NCI-H345 (cell line): ENCODE results near the gene FKBP9.
A peak's percentile ranks its signal among the peaks of the same experiment; 100 is the strongest.
"Not testable (repeated sequence)": the region's sequence is repeated elsewhere in the genome, so short reads cannot be mapped to it uniquely, and the experiment has no call there.

Experiments used
- DNase-seq: peaks from one replicate; lab custom pipeline; 2025; lab: John Stamatoyannopoulos, UW

Gene FKBP9

DNA sequence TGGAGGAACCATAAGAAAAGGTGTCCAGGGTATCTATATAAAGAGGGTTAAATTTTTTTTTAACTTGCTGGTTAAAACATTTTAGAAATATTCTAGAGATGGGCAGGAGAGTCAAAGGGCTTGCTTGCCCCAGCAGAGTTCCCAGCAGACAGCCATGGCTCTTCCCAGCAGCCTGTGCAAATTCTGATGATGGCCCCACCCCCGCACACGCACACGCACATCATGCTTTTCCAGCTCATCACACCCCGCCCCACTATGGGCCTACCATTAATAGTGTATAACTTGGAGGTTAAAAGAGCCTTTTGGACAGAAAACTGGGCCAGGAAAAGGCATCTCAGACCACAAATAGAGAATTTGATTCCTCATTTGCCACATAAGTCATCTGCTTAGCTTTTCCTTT lies 48.5 kb downstream of the FKBP9 start:
- not testable (repeated sequence) for DNase-seq

DNA sequence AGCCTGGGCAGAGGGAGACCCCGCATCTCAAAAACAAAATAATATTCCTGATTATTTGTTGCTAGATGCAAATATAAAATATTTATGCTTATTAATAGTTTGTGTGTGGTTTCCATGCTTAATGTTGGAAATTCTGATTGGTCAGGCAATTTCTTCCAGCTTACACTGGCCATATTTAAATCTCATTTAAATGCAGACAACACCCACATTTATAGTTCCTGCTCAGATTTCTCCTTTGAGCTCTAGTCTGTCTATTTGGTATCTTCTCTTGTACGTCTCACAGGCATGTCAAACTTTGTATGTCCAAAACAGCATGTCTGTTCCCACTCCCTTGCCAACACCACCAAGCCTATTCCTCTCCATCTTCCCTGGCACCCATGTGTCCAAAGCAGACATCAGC lies 52.5 kb downstream of the FKBP9 start:
- no peak for DNase-seq

DNA sequence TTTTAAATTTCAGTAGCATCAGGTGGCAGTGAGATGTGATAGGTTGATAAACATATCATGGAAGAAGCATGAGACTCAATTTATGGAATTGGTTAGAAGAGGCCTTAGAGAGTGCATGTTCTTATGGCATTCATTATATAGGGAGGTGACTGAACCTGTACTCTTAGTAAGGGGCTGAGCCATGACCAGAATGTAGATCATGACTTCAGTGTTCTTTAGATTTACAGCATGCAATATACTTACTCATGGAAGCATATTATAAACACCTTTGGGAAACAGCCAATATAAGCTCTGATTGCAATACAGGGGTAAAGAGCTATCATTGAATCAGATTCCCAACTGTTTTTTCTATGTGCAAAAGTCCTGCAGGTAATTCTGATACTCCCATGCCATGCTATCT lies 55.1 kb downstream of the FKBP9 start:
- no peak for DNase-seq

DNA sequence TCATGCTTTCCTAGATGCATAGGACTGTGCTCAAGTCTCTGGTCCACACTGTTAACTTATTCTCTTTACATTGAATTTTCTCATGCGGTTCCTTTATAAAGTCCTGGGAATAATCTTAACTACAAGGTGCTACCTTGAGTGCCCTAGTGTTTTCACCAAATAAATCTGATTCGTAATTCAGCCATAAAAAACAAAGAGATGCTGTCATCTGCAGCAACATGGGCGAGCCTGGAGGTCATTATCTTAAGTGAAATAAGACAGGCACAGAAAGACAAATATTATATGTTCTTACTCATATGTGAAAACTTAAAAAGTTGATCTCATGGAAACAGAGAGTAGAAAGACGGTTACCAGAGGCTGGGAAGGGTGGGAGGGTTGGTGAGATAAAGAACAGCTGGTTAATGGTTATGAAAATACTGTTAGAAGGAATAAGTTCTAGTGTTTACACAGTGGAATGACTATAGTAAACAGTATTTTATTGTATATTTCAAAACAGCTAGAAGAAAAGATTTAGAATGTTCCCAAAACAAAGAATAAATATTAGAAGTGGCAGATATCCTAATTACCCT lies 67.0 kb downstream of the FKBP9 start:
- DNase-seq: no peak

DNA sequence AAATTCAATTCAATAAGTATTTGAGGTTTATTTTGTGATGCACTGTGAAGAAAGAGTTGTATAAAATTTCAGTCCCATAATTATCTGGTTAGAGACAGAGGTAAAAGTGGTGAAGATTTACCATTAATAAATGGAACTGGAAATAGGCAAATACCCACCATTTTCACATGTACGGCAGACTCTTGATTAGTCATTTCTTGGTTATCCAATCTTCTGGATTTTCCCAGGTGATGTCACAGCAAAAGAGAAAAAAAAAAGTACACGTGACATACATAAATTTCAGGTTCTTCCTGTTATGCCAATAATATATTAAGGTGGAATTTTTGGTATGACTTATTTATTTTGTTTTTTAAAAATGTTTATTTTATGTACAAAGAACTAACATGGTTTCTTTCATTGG lies 78.5 kb downstream of the FKBP9 start:
- DNase-seq: no peak

DNA sequence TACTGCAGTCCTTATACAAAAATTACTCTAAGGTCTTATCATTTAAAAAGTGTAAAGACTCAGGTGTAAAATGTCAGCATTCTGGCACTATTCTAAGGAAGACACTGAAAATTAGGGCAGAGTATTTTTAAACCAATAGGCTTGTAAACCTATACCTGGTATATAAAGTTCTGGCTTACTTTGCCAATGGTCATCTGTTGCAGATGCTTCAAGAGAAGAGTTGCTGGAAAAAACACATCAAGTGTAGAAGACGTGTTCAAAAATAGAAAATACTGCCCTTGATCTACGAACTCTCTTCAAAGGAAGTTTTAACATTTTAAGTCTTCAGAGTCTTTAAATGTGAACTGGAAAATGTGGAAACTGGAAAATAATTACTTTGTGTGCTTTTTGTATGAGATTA lies 81.4 kb downstream of the FKBP9 start:
- DNase-seq: no peak

DNA sequence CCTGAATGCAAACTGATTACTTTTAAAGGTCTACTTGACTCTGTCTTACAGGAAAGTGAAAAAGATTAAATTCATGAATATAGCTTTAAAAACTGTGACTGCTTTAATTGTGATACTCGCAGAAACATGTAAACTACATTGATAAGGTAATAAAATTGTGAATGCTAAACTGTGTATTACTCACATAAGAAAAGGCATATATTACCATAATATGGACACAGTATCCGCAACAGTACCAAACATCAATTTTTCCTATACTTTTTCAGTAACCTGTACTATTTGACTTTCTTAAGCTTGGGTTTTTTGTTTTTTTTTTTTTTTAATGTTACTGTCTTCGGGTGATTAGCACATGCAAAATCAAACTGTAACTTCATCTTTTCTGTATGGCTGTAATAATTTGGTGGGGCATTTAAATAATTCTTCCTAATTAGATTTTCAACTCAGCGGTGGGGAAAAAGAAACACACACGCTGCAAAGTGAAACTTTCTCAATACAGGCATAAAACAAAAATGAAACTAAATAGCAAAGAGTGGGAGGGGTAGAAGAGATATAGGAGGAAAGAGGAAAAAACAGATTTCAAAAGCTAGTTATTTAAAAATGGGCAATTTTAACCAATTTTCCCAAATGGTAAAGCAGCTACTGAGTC lies 82.1 kb downstream of the FKBP9 start:
- DNase-seq: no peak

DNA sequence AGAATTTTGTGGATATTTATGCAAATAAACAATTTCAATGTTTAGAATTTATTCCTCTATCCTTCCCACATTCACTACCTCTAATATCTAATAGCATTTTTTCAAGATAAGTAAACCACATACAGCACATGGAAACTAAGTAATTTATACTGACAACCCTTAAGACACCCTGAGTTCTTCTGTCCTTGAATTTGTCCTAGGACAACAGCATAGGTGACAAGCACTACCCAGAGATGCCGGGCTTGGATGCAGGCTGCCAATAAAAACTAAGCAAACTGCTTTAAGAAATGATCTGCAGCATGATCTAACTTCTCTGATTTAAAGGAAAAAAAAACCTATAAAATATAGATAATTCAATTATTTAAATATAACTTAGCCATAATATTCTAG lies 82.7 kb downstream of the FKBP9 start:
- no peak for DNase-seq

DNA sequence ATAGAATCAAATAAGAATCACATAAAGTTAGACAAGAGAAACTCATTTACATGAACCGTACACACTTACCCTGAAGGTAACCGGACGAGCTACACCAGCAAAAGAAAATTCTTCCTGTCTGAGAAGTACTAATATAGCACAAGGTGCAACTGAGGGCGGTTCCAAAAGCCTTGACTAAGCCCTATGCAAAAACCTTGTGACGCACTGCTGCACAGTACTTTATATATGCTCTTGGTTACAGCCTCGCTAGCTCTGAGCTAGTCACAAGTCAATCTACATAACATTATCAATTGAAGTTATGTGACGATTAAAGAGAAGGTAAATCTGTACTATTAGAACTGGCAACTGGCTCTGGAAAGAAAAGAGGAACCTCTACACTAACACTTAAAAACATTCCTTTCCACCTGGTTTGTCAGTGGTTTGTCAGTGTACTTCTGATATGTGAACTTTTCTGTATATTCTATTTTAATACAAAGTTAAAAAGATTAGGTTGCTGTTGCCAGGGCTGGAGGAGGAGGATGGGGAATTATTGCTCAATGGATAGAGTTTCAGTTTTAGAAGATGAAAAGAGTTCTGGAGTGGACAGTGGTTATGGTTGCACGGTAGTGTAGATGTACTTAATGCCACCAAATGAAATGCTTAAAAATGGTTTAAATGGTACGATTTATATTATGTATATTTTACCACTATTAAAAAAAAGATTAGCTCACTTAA lies 83.7 kb downstream of the FKBP9 start:
- no peak for DNase-seq

DNA sequence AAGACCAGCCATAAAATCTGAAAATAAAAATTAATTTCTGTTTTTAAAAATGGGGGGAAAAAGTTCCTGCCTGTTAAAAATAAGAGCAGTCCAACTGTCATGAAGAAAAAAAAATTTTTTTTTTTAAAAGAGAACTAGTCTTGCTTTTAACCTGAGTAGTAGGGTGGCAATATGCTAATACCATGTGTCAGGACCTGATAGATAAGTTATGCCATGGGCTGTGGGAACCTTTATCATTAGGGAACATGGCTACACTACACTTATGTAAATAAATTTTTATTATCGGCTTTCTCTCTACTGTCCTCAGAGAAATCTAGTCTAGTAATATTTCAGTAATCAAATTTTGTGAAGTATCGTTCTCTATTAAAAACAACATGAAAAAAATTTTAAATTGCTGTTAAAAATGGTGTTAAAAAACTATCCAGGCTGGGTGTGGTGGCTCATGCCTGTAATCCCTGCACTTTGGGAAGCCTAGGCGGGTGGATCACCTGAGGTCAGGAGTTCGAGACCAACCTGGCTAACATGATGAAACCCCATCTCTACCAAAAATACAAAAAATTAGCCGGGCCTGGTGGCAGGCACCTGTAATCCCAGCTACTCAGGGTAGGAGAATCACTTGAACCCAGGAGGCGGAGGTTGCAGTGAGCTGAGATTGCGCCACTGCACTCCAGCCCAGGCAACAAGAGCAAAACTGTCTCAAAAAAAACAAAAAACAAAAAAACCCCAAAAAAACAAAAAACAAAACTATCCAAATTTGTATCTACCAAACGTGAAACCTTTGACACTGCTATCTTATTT lies 84.6 kb downstream of the FKBP9 start:
- DNase-seq: no peak

DNA sequence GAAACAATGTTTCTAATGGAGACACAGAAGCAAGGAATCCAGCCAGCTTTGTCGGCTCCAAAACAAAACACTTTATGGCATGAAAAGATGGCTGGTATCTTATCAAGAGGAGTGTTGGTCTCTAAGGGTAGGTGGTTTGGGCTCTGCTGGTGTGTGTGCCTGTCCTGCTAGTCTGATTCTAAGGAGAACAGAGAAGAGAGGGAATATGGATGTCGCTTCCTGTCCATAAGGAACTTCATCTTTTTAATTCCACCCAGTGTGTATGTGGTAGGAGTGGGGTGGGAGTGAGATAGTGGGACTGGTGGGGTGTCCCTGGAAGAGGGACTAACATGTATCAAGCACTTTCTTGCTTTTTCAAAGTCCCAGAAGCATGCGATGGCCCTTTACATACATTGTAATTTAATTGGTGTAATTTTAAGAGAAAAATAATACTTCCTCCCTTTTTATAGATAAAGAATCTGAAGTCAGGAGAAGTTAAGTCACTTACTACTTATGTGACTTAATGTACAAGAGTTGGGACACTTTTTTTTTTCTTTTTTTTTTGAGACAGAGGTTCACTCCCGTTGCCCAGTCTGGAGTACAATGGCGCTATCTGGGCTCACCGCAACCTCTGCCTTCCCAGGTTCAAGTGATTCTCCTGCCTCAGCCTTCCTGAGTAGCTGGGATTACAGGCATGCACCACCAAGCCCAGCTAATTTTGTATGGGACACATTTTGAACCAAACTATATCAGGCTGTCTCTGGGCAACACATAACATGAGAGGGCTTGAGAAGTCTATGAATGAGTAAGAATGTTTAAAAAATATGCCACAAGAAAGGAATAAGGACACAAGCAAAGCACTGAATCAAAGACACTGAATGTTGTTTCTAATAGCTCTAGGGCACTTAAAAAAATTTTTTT lies 86.5 kb downstream of the FKBP9 start:
- DNase-seq: no peak

DNA sequence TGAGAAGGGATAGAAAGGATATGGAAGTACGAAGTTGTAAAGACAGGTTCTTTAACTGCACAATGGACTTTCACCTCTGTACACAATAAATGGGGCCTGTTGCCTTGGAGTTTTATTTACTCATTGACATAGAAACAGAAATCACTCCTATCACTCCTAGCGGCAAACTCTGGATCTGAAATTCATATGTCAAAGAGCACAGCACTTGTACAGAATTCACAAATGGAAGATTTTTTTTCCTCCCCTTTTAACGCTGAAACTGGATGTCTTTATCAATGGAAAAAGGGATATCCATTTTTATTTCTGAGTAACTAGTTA lies 87.1 kb downstream of the FKBP9 start:
- no peak for DNase-seq

DNA sequence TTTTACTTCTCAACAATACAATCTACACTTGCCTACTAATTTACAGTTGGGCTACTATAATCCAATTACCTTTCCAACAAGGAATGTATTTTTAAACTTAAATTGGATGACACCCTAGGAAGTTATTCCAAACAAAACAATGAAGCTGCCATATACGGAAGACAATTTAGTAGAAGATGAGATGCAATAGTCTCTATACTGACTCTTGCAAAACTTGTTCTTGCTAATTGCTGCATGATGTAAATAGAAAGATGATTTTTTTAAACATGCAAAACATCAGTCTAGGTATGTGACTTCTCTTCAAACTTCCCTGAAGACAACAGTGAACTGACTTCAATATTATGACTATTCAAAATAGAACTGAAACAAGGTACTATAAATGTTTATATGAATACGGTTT lies 87.7 kb downstream of the FKBP9 start:
- DNase-seq: no peak

DNA sequence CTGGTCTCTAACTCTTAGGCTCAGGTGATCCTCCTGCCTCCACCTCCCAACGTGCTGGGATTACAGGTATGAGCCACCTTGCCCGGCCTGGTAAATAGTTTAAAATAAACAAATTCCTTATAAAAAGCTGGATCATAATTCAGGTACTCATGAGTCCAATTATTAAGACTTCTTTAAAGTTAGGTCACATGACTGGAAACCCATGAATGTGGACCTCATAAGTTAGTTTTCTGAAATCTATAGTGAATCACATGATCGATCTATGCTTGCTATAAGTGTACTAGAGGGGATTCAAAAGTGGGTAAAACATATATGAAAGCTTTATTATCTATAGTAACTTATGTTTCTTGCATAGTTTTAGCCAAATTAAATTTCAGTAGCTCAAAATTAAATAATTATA lies 91.0 kb downstream of the FKBP9 start:
- no peak for DNase-seq

DNA sequence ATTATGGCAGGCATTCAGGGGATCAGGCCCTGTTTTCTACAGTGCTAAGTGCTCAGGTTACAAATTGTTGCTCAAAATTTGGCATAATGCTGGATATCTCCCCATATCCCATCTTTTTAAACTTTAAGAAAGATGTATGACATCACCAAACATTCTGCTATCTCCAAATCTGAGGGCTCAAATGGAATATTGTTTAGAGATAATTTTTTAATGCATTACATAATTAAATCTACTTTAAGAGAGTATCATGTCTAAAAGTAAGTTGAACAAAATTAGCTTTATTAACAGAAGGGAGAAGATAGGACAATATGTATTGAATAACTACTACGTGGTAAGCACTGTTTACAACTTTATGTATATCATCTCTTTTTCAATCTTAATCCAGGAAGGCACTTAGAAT lies 91.5 kb downstream of the FKBP9 start:
- DNase-seq: no peak

DNA sequence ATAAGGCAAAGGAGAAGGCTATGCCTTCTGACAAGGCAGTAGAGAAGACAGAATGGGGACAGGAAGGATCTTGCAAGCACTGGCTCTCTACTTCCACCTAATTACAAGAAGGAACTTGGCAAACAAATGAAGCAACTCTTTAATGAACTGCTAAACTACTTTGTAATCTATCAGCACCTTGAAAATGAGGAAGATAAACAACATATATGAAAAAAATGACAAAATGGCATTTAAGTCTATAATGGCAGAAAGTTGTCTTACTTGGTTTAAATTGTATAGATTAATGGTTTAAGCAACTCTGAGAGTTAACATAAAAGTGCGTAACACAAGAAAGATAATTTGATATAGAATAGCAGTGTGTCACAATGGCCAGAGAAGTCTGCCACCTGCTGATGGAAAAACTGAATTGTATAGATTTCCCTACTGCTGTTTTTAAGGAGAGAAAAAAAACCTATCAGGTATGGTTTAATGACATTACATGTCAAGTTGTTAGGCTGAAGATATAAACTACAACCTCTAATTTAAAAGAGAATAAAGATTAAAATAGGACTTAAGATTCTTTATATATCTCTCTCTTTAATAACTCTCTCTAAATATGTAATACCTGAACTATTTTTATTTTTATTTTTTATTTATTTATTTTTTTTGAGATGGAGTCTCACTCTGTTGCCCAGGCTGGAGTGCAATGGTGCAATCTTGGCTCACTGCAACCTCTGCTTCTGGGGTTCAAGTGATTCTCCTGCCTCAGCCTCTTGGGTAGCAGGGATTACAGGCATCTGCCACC lies 93.5 kb downstream of the FKBP9 start:
- peak; percentile 18 for DNase-seq

DNA sequence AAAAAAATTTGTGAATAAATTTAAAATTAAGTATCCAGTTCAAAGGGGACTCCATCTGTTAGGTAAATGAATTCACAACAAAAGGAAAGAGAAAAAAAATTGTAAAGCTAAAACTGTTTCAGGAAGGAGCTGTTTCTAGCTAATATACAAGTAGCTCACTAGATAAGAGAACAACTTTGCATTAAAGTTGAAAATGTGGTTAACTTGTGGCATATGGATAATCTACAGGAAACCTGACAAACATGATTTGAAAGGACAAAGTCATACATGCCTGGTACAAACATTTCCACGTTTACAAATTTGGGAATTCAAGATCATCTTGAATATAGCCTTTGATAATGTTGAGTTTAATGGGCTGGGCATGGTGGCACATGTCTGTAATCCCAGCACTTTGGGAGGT lies 96.5 kb downstream of the FKBP9 start:
- DNase-seq: no peak

DNA sequence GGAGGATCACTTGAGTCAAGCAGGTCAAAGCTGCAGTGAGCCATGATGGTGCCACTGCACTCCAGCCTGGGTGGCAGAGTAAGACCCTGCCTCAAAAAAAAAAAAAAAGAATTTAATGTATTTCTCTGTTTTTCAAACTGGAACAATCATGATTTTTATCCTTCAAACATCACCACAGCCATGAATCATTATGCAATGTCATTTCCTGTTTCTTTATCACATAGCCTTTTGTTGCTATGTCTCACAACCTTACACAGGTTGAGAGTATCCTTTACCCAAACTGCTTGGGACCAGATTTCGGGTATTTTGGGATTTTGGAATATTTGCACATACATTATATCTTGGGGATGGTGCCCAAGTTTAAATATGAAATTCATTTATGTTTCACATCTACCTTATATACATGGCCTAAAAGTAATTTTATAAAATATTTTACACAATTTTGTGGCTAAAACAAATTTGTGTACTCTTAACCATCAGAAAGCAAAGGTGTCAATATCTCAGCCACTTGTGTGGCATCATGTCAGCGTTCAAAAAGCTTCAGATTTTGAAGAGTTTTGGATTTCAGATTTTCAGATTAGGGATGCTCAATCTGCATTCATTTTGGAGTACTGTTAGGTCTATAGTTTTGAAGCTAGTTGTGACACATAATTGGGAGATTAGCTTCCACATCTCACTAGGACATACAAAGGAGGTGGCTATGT lies 97.2 kb downstream of the FKBP9 start:
- DNase-seq: no peak

DNA sequence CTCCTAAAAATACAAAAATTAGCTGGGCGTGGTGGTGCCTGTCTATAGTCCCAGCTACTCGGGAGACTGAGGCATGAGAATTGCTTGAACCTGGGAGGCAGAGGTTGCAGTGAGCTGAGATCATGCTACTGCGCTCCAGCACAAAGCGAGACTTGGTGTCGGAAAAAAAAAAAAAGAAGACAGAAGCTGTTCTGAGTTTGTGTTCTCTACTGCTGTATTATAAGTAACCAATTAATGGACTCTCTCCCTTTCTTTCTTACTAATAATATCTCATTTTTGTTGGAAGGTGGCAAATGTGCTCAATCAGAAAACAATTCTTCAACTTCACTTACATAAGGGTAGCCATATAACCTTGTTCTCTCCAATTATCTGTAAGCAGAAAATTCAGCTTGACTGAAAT lies 97.9 kb downstream of the FKBP9 start:
- no peak for DNase-seq
